ENCODE measurements around the gene DPYD. TPM values are rescaled to one million over a fixed set of nuclear protein-coding genes. Genes with fewer than 3 reads are reported as not detected.

DPYD gene
- total RNA-seq, 1 experiment from 2014 or later = 12.8 TPM

GRCh38 chr1:97201641-97202040 is 719.2 kb downstream of the DPYD start:
- no peaks in the 10 kb centered on the region for H3K9me3 ChIP-seq (ENCODE audit: low read length)
- H3K9me2 ChIP-seq (replicated peaks; ENCODE audit: low read length) = no peaks in the 10 kb centered on the region
- no peak for TF ChIP-seq EZH2phosphoT487 (IDR thresholded peaks at IDR 0.05; ENCODE audit: borderline replicate concordance, low read length)
- no peak for TF ChIP-seq EZH2 (IDR thresholded peaks at IDR 0.05; ENCODE audit: low read length, unreplicated experiment)
- TF ChIP-seq CTCF (conservative IDR thresholded peaks at IDR 0.05; ENCODE audit: low read depth, low read length) = no peak
- H3K27ac ChIP-seq (ENCODE audit: low read length) = no peak overlapping the region
- H3F3A ChIP-seq (ENCODE audit: low read length, unreplicated experiment) = no peaks in the 10 kb centered on the region
- no peaks in the 10 kb centered on the region for H4K20me1 ChIP-seq (ENCODE audit: low read length)
- BruUV-seq (replicated peaks) = no TSS peak
- H3K79me2 ChIP-seq (ENCODE audit: low read length) = no peaks in the 10 kb centered on the region
- H3K4me3 ChIP-seq (ENCODE audit: low read length) = no peak overlapping the region
- ChIA-PET POLR2A (ENCODE audit: unreplicated experiment) (no interaction called here), CTCF (no interaction called here)
- no peaks in the 10 kb centered on the region for H3K27me3 ChIP-seq (ENCODE audit: low read length)
- H3K9ac ChIP-seq (ENCODE audit: low read length) = no peak overlapping the region
- no peaks in the 10 kb centered on the region for H3K36me3 ChIP-seq (ENCODE audit: low read depth, low read length)
- H2AFZ ChIP-seq (ENCODE audit: low read length) = no peak overlapping the region
- intact Hi-C loops (cut with micrococcal nuclease) = no loop called here
- DNase-seq (no peak), ATAC-seq (no peak)
- no peaks in the 10 kb centered on the region for H3K4me1 ChIP-seq (ENCODE audit: insufficient read depth, low read length)
- H3K4me2 ChIP-seq (ENCODE audit: low read length) = no peak overlapping the region

DNA sequence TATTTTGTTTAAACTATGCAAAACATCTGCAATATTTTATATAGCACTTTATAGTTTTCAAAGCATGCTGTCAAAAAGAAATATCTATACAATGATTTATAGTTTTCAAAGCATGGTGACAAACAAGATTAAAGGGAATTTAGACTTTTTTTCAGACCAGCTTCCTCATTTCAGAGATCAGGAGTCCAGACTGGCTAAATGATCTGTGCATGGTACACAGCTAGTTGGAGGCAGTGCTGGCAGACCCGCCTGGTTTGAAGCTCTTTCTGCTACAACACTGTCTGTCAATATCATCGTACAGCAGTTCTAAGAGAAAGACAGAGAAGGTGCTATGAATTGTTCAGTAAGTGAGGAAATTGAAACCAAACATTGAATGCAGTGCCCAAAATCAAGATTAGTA is 720.2 kb downstream of the DPYD start:
- Histone ChIP-seq H3K4me2 (ENCODE audit: low read length) (no peak overlapping the region), H2AFZ (ENCODE audit: low read length) (no peak overlapping the region), H3K36me3 (ENCODE audit: low read depth, low read length) (no peaks in the 10 kb centered on the region), H3K79me2 (ENCODE audit: low read length) (no peaks in the 10 kb centered on the region), H3K4me1 (ENCODE audit: insufficient read depth, low read length) (no peaks in the 10 kb centered on the region), H3K4me3 (ENCODE audit: low read length) (no peak overlapping the region), H3K27ac (ENCODE audit: low read length) (no peak overlapping the region), H3F3A (ENCODE audit: low read length, unreplicated experiment) (no peaks in the 10 kb centered on the region), H4K20me1 (ENCODE audit: low read length) (no peaks in the 10 kb centered on the region), H3K9me2 (replicated peaks; ENCODE audit: low read length) (no peaks in the 10 kb centered on the region), H3K9ac (ENCODE audit: low read length) (no peak overlapping the region), H3K9me3 (ENCODE audit: low read length) (no peaks in the 10 kb centered on the region), H3K27me3 (ENCODE audit: low read length) (no peaks in the 10 kb centered on the region)
- TF ChIP-seq EZH2phosphoT487 (IDR thresholded peaks at IDR 0.05; ENCODE audit: borderline replicate concordance, low read length) (no peak), CTCF (conservative IDR thresholded peaks at IDR 0.05; ENCODE audit: low read depth, low read length) (no peak), EZH2 (IDR thresholded peaks at IDR 0.05; ENCODE audit: low read length, unreplicated experiment) (no peak)
- CTCF ChIA-PET = no interaction called here
- ATAC-seq = no peak
- DNase-seq = no peak
- intact Hi-C loops (cut with micrococcal nuclease) = no loop called here
- no TSS peak for BruUV-seq (replicated peaks)
- POLR2A ChIA-PET (ENCODE audit: unreplicated experiment) = no interaction called here

- Histone ChIP-seq H3K4me3 (ENCODE audit: low read length) (no peak overlapping the region), H3K4me1 (ENCODE audit: insufficient read depth, low read length) (peaks cover 18% of the 10 kb centered on the region), H3K9me2 (replicated peaks; ENCODE audit: low read length) (no peaks in the 10 kb centered on the region), H3K9ac (ENCODE audit: low read length) (no peak overlapping the region), H3K79me2 (ENCODE audit: low read length) (no peaks in the 10 kb centered on the region), H3F3A (ENCODE audit: low read length, unreplicated experiment) (no peaks in the 10 kb centered on the region), H3K36me3 (ENCODE audit: low read depth, low read length) (no peaks in the 10 kb centered on the region), H3K9me3 (ENCODE audit: low read length) (no peaks in the 10 kb centered on the region), H3K27me3 (ENCODE audit: low read length) (no peaks in the 10 kb centered on the region), H3K4me2 (ENCODE audit: low read length) (no peak overlapping the region), H2AFZ (ENCODE audit: low read length) (no peak overlapping the region), H4K20me1 (ENCODE audit: low read length) (no peaks in the 10 kb centered on the region), H3K27ac (ENCODE audit: low read length) (no peak overlapping the region)
- ChIA-PET CTCF (no interaction called here), POLR2A (ENCODE audit: unreplicated experiment) (no interaction called here)
- ATAC-seq (no peak), DNase-seq (no peak)
- intact Hi-C loops (cut with micrococcal nuclease) = no loop called here
- BruUV-seq (replicated peaks) = no TSS peak
- TF ChIP-seq EZH2phosphoT487 (IDR thresholded peaks at IDR 0.05; ENCODE audit: borderline replicate concordance, low read length) (no peak), CTCF (conservative IDR thresholded peaks at IDR 0.05; ENCODE audit: low read depth, low read length) (no peak), EZH2 (IDR thresholded peaks at IDR 0.05; ENCODE audit: low read length, unreplicated experiment) (no peak)
These were observed 723.9 kb downstream of the DPYD start for GRCh38 chr1:97196825-97197516.

Measured in PC-3 (cell line).